HG02642 (cell line): ENCODE measurements around the gene PES1.
"Not testable (repeated sequence)": the region's sequence is repeated elsewhere in the genome, so short reads cannot be mapped to it uniquely, and the experiment has no call there.

Source experiments
- ATAC-seq: cut with Tn5 transposase; IDR thresholded peaks from one replicate; pipeline ENCODE4 v1.9.1; 2021; ENCODE audit warnings: mild to moderate bottlenecking; ENCODE audit not compliant: unreplicated experiment, poor library complexity

The PES1 gene

GRCh38 chr22:30578481-30578880, 13.2 kb downstream of the PES1 start:
- no peak for ATAC-seq

GRCh38 chr22:30575859-30576258, 15.9 kb downstream of the PES1 start:
- no peak for ATAC-seq

- ATAC-seq: no peak
Measured at GRCh38 chr22:30574997-30575671, 16.6 kb downstream of the PES1 start.

- ATAC-seq: no peak
Measured at GRCh38 chr22:30574095-30574981, 17.4 kb downstream of the PES1 start, which contains the start of gene GAL3ST1. GAL3ST1 (minus strand) TSS chr22:30574665; CDS start chr22:30557392, 17,273 bp downstream.

GRCh38 chr22:30573594-30574094, 18.1 kb downstream of the PES1 start:
- no peak for ATAC-seq

- no peak for ATAC-seq
Measured at GRCh38 chr22:30572840-30573593, 18.7 kb downstream of the PES1 start.

- no peak for ATAC-seq
Measured at GRCh38 chr22:30572210-30572609, 19.5 kb downstream of the PES1 start.

- ATAC-seq: no peak
Measured at GRCh38 chr22:30569674-30570202, 22.0 kb downstream of the PES1 start.

- ATAC-seq: no peak
Measured at GRCh38 chr22:30568137-30568805, 23.4 kb downstream of the PES1 start.

- not testable (repeated sequence) for ATAC-seq
Measured at GRCh38 chr22:30567277-30567676, 24.4 kb downstream of the PES1 start.

- no peak for ATAC-seq
Measured at GRCh38 chr22:30566125-30566524, 25.6 kb downstream of the PES1 start.

- no peak for ATAC-seq
Measured at GRCh38 chr22:30565341-30565740, 26.4 kb downstream of the PES1 start.

GRCh38 chr22:30564761-30565119, 27.0 kb downstream of the PES1 start:
- ATAC-seq: no peak

- ATAC-seq: no peak
Measured at GRCh38 chr22:30564045-30564760, 27.5 kb downstream of the PES1 start.

GRCh38 chr22:30562366-30562765, 29.3 kb downstream of the PES1 start:
- no peak for ATAC-seq

GRCh38 chr22:30561402-30562189, 30.1 kb downstream of the PES1 start:
- ATAC-seq: no peak

- not testable (repeated sequence) for ATAC-seq
Measured at GRCh38 chr22:30560643-30561202, 31.0 kb downstream of the PES1 start.

GRCh38 chr22:30559889-30560288, 31.8 kb downstream of the PES1 start:
- ATAC-seq: no peak
